GM18498 (cell line): ENCODE results near the gene LRRC59.
A peak's percentile ranks its signal among the peaks of the same experiment; 100 is the strongest.
"Not testable (repeated sequence)": the region's sequence is repeated elsewhere in the genome, so short reads cannot be mapped to it uniquely, and the experiment has no call there.

Experiments
- ATAC-seq: cut with Tn5 transposase; IDR thresholded peaks from one replicate; pipeline ENCODE4 v1.9.1; 2021; ENCODE audit warnings: mild to moderate bottlenecking, moderate library complexity; ENCODE audit not compliant: unreplicated experiment

The LRRC59 gene

GRCh38 chr17:50397111-50397918, at the start of gene LRRC59:
Gene LRRC59 (minus strand): TSS chr17:50397523. CDS start chr17:50397317, 206 bp downstream.
- ATAC-seq = peak; percentile 97

- no peak for ATAC-seq
Measured at GRCh38 chr17:50445730-50446325, 48.5 kb upstream of the LRRC59 start.

GRCh38 chr17:50444841-50445715, 47.8 kb upstream of the LRRC59 start:
- ATAC-seq = no peak

GRCh38 chr17:50443505-50443974, 46.2 kb upstream of the LRRC59 start:
- no peak for ATAC-seq

GRCh38 chr17:50440838-50441829, 43.8 kb upstream of the LRRC59 start:
- no peak for ATAC-seq

GRCh38 chr17:50440172-50440837, 43.0 kb upstream of the LRRC59 start:
- ATAC-seq = no peak

- no peak for ATAC-seq
Measured at GRCh38 chr17:50439008-50439407, 41.7 kb upstream of the LRRC59 start.

GRCh38 chr17:50437409-50437808, 40.1 kb upstream of the LRRC59 start:
- ATAC-seq = no peak

- ATAC-seq = no peak
Measured at GRCh38 chr17:50432125-50432762, 34.9 kb upstream of the LRRC59 start.

- no peak for ATAC-seq
Measured at GRCh38 chr17:50430821-50431618, 33.7 kb upstream of the LRRC59 start.

- no peak for ATAC-seq
Measured at GRCh38 chr17:50429793-50430192, 32.5 kb upstream of the LRRC59 start.

- no peak for ATAC-seq
Measured at GRCh38 chr17:50428831-50429424, 31.6 kb upstream of the LRRC59 start.

- not testable (repeated sequence) for ATAC-seq
Measured at GRCh38 chr17:50428126-50428525, 30.8 kb upstream of the LRRC59 start.

- ATAC-seq = no peak
Measured at GRCh38 chr17:50426814-50427787, 29.8 kb upstream of the LRRC59 start.

- ATAC-seq = peak; percentile 4
Measured at GRCh38 chr17:50426472-50426782, 29.1 kb upstream of the LRRC59 start.

- peak; percentile 73 for ATAC-seq
Measured at GRCh38 chr17:50425682-50426471, 28.6 kb upstream of the LRRC59 start, which contains the start of gene ACSF2. Gene ACSF2 (plus strand): TSS chr17:50426218. CDS start chr17:50426262, 44 bp downstream.
